GM12878 (cell line): Measurements from ENCODE around the gene LIMA1. TPM values are rescaled to one million over a fixed set of nuclear protein-coding genes. Genes with fewer than 3 reads are reported as not detected.

Experiments
- ATAC-seq: fragments of 200-7000 bp; cut with Tn5 transposase; 3 replicates; pipeline ENCODE4 v1.9.1; 2020; ENCODE audit warnings: mild to moderate bottlenecking, moderate library complexity
- BruUV-seq: library from RNA; stranded (reverse); fragments of 400-500 nt; replicated peaks from 2 replicates; lab custom pipeline; 2021; lab: Mats Ljungman, UMichigan
- CTCF ChIA-PET: fragments of 300-600 bp; sonication (Branson Sonifier 250); formaldehyde crosslinking; extraction: SDS; loops from one replicate; lab custom pipeline; 2021; ENCODE audit warnings: inconsistent platforms; lab: Yijun Ruan, JAX
- POLR2A ChIA-PET: fragments of 350-600 bp; formaldehyde crosslinking; extraction: SDS; loops from one replicate; lab custom pipeline; 2021; ENCODE audit warnings: inconsistent platforms; lab: Charles Lee
- RAD21 ChIA-PET: fragments of 300-600 bp; sonication (Branson Sonifier 250); formaldehyde crosslinking; loops from one replicate; lab custom pipeline; 2023; ENCODE audit warnings: antibody characterized with exemption; ENCODE audit not compliant: unreplicated experiment; lab: Charles Lee
- SMC1A ChIA-PET: fragments of 300-600 bp; sonication (Branson Sonifier 250); formaldehyde crosslinking; loops from one replicate; lab custom pipeline; 2023; ENCODE audit not compliant: unreplicated experiment, uncharacterized antibody; lab: Charles Lee
- DNase-seq: peaks from one replicate; pipeline ENCODE4 v3.0.0-alpha.2; 2011; ENCODE audit warnings: low read depth, low spot score
- FAIRE-seq: peaks from 3 replicates; lab custom pipeline; 2011; peaks lifted over from hg19 to GRCh38; lab: Jason Lieb, UNC
- H2AFZ ChIP-seq: 2 replicates; pipeline ENCODE4 v1.6.0; 2011; ENCODE audit warnings: low read depth, low read length, control low read depth; ENCODE audit not compliant: control insufficient read depth
- H3K27ac ChIP-seq: 2 replicates; pipeline ENCODE4 v1.5.1; 2011; ENCODE audit warnings: control low read depth; ENCODE audit not compliant: control insufficient read depth, insufficient read depth
- H3K27me3 ChIP-seq, 2 experiments: replicated peaks in 1 of 2; 2 replicates each; pipeline versions ENCODE4 v1.6.0 to v1.6.1; 2011; ENCODE audit warnings: low read length in 1 of 2; ENCODE audit not compliant: control insufficient read depth in 2 of 2, insufficient read depth in 2 of 2
- H3K36me3 ChIP-seq, 2 experiments: 2 replicates each; pipeline ENCODE4 v1.5.1; 2011; ENCODE audit warnings: low read length in 1 of 2; ENCODE audit not compliant: control insufficient read depth in 2 of 2, insufficient read depth in 2 of 2
- H3K4me1 ChIP-seq: 2 replicates; pipeline ENCODE4 v1.6.1; 2011; ENCODE audit warnings: mild to moderate bottlenecking, low read length, moderate library complexity, mixed read lengths; ENCODE audit not compliant: control insufficient read depth, insufficient read depth
- H3K4me2 ChIP-seq: 2 replicates; pipeline ENCODE4 v1.6.0; 2011; ENCODE audit warnings: control low read depth; ENCODE audit not compliant: control insufficient read depth, insufficient read depth
- H3K4me3 ChIP-seq: fragments of 200-600 bp; sonication (generic); 2 replicates; pipeline ENCODE4 v1.5.1; 2016
- H3K79me2 ChIP-seq: 2 replicates; pipeline ENCODE4 v1.6.0; 2011; ENCODE audit warnings: low read length; ENCODE audit not compliant: control insufficient read depth, insufficient read depth
- H3K9ac ChIP-seq: 2 replicates; pipeline ENCODE4 v1.8.0; 2011; ENCODE audit warnings: low read length, control low read depth, mixed read lengths; ENCODE audit not compliant: control insufficient read depth, insufficient read depth
- H3K9me3 ChIP-seq: replicated peaks from 3 replicates; pipeline ENCODE4 v1.5.1; 2011; ENCODE audit warnings: mild to moderate bottlenecking, low read length; ENCODE audit not compliant: control insufficient read depth, insufficient read depth
- H4K20me1 ChIP-seq: 2 replicates; pipeline ENCODE4 v1.6.0; 2011; ENCODE audit not compliant: control insufficient read depth, insufficient read depth
- BMI1 ChIP-seq: fragments of 450-650 bp; IDR thresholded peaks from 2 replicates; pipeline ENCODE4 v1.6.1; 2016; ENCODE audit warnings: mild to moderate bottlenecking, moderate library complexity, borderline replicate concordance
- CUX1 ChIP-seq: IDR thresholded peaks from 2 replicates; pipeline ENCODE4 v1.6.1; 2012; ENCODE audit warnings: improper control_type of control experiment, low read depth, low read length; ENCODE audit not compliant: insufficient replicate concordance
- IRF3 ChIP-seq: fragments of 450-650 bp; IDR thresholded peaks from 2 replicates; pipeline ENCODE4 v1.6.1; 2014; ENCODE audit warnings: mild to moderate bottlenecking
- IRF5 ChIP-seq: fragments of 450-650 bp; IDR thresholded peaks from 2 replicates; pipeline ENCODE4 v1.6.1; 2017; ENCODE audit warnings: borderline replicate concordance
- NR2C1 ChIP-seq: fragments of 450-650 bp; IDR thresholded peaks from 2 replicates; pipeline ENCODE4 v1.6.1; 2017; ENCODE audit warnings: antibody characterized with exemption, mild to moderate bottlenecking, moderate library complexity
- POLR2A ChIP-seq: IDR thresholded peaks from 2 replicates; pipeline ENCODE4 v1.6.1; 2011; ENCODE audit warnings: low read depth, mild to moderate bottlenecking, low read length
- REST ChIP-seq: IDR thresholded peaks from 2 replicates; pipeline ENCODE4 v1.6.1; 2012; ENCODE audit warnings: mild to moderate bottlenecking, low read depth, low read length
- ZBTB4 ChIP-seq: fragments of 450-650 bp; formaldehyde crosslinking; IDR thresholded peaks from 2 replicates; pipeline ENCODE4 v1.4.0; 2022; ENCODE audit warnings: mild to moderate bottlenecking, moderate library complexity
- WGBS: methylation state at CpG from one replicate; pipeline ENCODE4 v1.1.6; 2016; ENCODE audit warnings: low lambda C conversion rate; ENCODE audit not compliant: insufficient replicate concordance, insufficient coverage; ENCODE audit errors: missing lambda C conversion rate; 5-methylcytosine and 5-hydroxymethylcytosine counted together
- in situ Hi-C: fragments of 300-500 bp; cut with MboI; formaldehyde crosslinking; loops from 9 replicates; pipeline ENCODE4 v1.14.3; 2018; ENCODE audit warnings: mixed read lengths
- intact Hi-C: fragments of 100-400 bp; cut with micrococcal nuclease; formaldehyde crosslinking; loops from one replicate; pipeline ENCODE4 v1.14.2; 2022; ENCODE audit not compliant: unreplicated experiment
- polyA plus RNA-seq, 11 experiments: library from polyadenylated mRNA; depleted of rRNA in 4 of 11; unstranded in 6 of 11; stranded (reverse) in 5 of 11; fragments of >200 nt; fragmentation: Nextera tagmentation in 4 of 11; fragmentation: Illumina TruSeq in 1 of 11; extraction: Ambion mirVana in 4 of 11; extraction: Trizol in 1 of 11; gene quantifications; 1 replicate in 1 of 11; 2 replicates in 10 of 11; pipeline versions ENCODE4 v1.2.1 to v1.2.3, GENCODE V29; 2011 to 2016; ENCODE audit warnings: inconsistent platforms in 2 of 11, missing spikeins in 2 of 11, low read depth in 1 of 11
- total RNA-seq, 4 experiments: library from RNA; depleted of rRNA in 3 of 4; stranded (reverse); fragments of >200 nt in 3 of 4; fragmentation: Illumina TruSeq in 1 of 4; extraction: Trizol in 1 of 4; gene quantifications; 2 replicates each; pipeline versions ENCODE4 v1.2.1 to v1.2.3, GENCODE V29; 2013 to 2021

LIMA1 gene
- total and polyA plus RNA-seq, 10 of the 15 experiments (the other 5 are each of a cell fraction or from before 2014, with no cell fraction given): 53.2 to 109 (median 60.8) TPM

GRCh38 chr12:50309950-50310349, 26.6 kb upstream of the LIMA1 start:
- Histone ChIP-seq H3K79me2 (no peaks in the 10 kb centered on the region), H2AFZ (no peak overlapping the region), H3K4me1 (no peaks in the 10 kb centered on the region), H3K4me3 (no peak overlapping the region), H3K36me3 (no peaks in the 10 kb centered on the region), H3K9me3 (no peaks in the 10 kb centered on the region), H3K4me2 (no peak overlapping the region), H3K9ac (no peak overlapping the region), H3K27me3 (no peaks in the 10 kb centered on the region), H3K27ac (no peak overlapping the region), H4K20me1 (no peaks in the 10 kb centered on the region)
- FAIRE-seq (no peak), ATAC-seq (no peak), DNase-seq (no peak)
- POLR2A ChIA-PET: no interaction called here
- BruUV-seq: no TSS peak
- 100% methylated on average over 2 of the region's 2 CpGs for WGBS
- SMC1A ChIA-PET: interaction anchor here (1.0 to 1.7 kb wide), 3 partner anchors 21 to 200 kb away, joined by 3 to 4 read pairs (median 3); no protein-coding TSS in a partner anchor
- CTCF ChIA-PET: interaction anchor here (0.7 to 1.4 kb wide), 3 partner anchors 26 to 134 kb away, joined by 4 to 6 read pairs (median 5); partner anchors contain the start of gene LIMA1
- RAD21 ChIA-PET: interaction anchor here (1.2 to 1.5 kb wide), 2 partner anchors 101 to 178 kb away, joined by 3 read pairs; no protein-coding TSS in a partner anchor
- in situ Hi-C loops (loop anchor here (5.0 kb wide), 2 partner anchors 128 to 228 kb away; no protein-coding TSS in a partner anchor), intact Hi-C loops (loop anchor here (5.0 kb wide), 1 partner anchor 88 kb away; no protein-coding TSS in a partner anchor)
- no peak for TF ChIP-seq ZBTB4 (CRISPR knock-in tag)
- no peak for TF ChIP-seq NR2C1
- TF ChIP-seq CUX1: no peak
- no peak for TF ChIP-seq POLR2A
- TF ChIP-seq IRF5: no peak
- no peak for TF ChIP-seq REST
- no peak for TF ChIP-seq IRF3
- TF ChIP-seq BMI1: no peak
